Keratinocyte (primary cell): ENCODE data around the gene ACAP3. TPM values are rescaled to one million over a fixed set of nuclear protein-coding genes. Genes with fewer than 3 reads are reported as not detected.

ENCODE experiments used
- DNase-seq: peaks from one replicate; pipeline ENCODE4 v3.0.0-alpha.2; 2011; ENCODE audit warnings: low read depth, missing footprints, low spot score
- FAIRE-seq: peaks from 2 replicates; lab custom pipeline; 2011; peaks lifted over from hg19 to GRCh38; lab: Jason Lieb, UNC
- H2AFZ ChIP-seq: 2 replicates; pipeline ENCODE4 v1.6.0; 2012; ENCODE audit warnings: low read length, control low read depth, inconsistent platforms; ENCODE audit not compliant: control insufficient read depth
- H3K27ac ChIP-seq: 2 replicates; pipeline ENCODE4 v1.5.1; 2011; ENCODE audit warnings: low read length; ENCODE audit not compliant: control insufficient read depth, insufficient read depth
- H3K27me3 ChIP-seq: 3 replicates; pipeline ENCODE4 v1.6.0; 2011; ENCODE audit warnings: low read length; ENCODE audit not compliant: control insufficient read depth, insufficient read depth; ENCODE audit errors: extremely low read depth
- H3K36me3 ChIP-seq, 2 experiments: 2 replicates in 1 of 2; 3 replicates in 1 of 2; pipeline ENCODE4 v1.5.1; 2011; ENCODE audit warnings: low read length in 2 of 2, mild to moderate bottlenecking in 1 of 2; ENCODE audit not compliant: control insufficient read depth in 2 of 2, insufficient read depth in 2 of 2; ENCODE audit errors: extremely low read depth in 1 of 2
- H3K4me1 ChIP-seq: 3 replicates; pipeline ENCODE4 v1.5.1; 2011; ENCODE audit warnings: low read length; ENCODE audit not compliant: control insufficient read depth, insufficient read depth; ENCODE audit errors: extremely low read depth
- H3K4me2 ChIP-seq: 3 replicates; pipeline ENCODE4 v1.6.0; 2011; ENCODE audit warnings: low read depth, low read length; ENCODE audit not compliant: control insufficient read depth, insufficient read depth; ENCODE audit errors: extremely low read depth
- H3K4me3 ChIP-seq, 3 experiments: fragments of 200-600 bp in 1 of 3; sonication (generic) in 1 of 3; 2 replicates in 2 of 3; 3 replicates in 1 of 3; pipeline ENCODE4 v1.5.1; 2011 to 2016; ENCODE audit warnings: low read length in 3 of 3, mild to moderate bottlenecking in 3 of 3, control low read depth in 2 of 3, inconsistent platforms in 1 of 3, low read depth in 1 of 3, mixed read lengths in 1 of 3, mixed run types in 1 of 3, moderate library complexity in 1 of 3; ENCODE audit not compliant: control insufficient read depth in 2 of 3, insufficient read depth in 2 of 3; ENCODE audit errors: extremely low read depth in 1 of 3
- H3K79me2 ChIP-seq: 2 replicates; pipeline ENCODE4 v1.6.0; 2012; ENCODE audit warnings: low read length; ENCODE audit not compliant: control insufficient read depth, insufficient read depth
- H3K9ac ChIP-seq: 3 replicates; pipeline ENCODE4 v1.6.0; 2011; ENCODE audit warnings: low read length; ENCODE audit not compliant: control insufficient read depth, insufficient read depth; ENCODE audit errors: extremely low read depth
- H3K9me1 ChIP-seq: 3 replicates; pipeline ENCODE4 v1.6.0; 2011; ENCODE audit warnings: low read length; ENCODE audit not compliant: control insufficient read depth, insufficient read depth; ENCODE audit errors: extremely low read depth
- H3K9me3 ChIP-seq: 2 replicates; pipeline ENCODE4 v1.5.1; 2012; ENCODE audit warnings: low read depth, low read length; ENCODE audit not compliant: control insufficient read depth
- H4K20me1 ChIP-seq: 3 replicates; pipeline ENCODE4 v1.6.0; 2011; ENCODE audit warnings: low read length; ENCODE audit not compliant: control insufficient read depth, insufficient read depth; ENCODE audit errors: extremely low read depth
- CTCF ChIP-seq, 3 experiments: IDR thresholded peaks in 1 of 3; conservative IDR thresholded peaks in 1 of 3; optimal IDR thresholded peaks in 1 of 3; 2 replicates in 2 of 3; 3 replicates in 1 of 3; pipeline versions ENCODE3 to v1.5.1; 2011; ENCODE audit warnings: low read length in 3 of 3, mild to moderate bottlenecking in 3 of 3, moderate library complexity in 2 of 3, control low read depth in 1 of 3, inconsistent platforms in 1 of 3; ENCODE audit not compliant: insufficient read depth in 2 of 3; ENCODE audit errors: extremely low read depth in 1 of 3
- EZH2 ChIP-seq: IDR thresholded peaks from one replicate; pipeline ENCODE4 v1.6.1; 2012; ENCODE audit warnings: inconsistent platforms, mild to moderate bottlenecking, low read length, moderate library complexity
- dilution Hi-C: fragments of 300-500 bp; cut with MboI; formaldehyde crosslinking; loops from one replicate; pipeline ENCODE4 v1.7.0; 2020; ENCODE audit warnings: low sequenced_read_pairs; ENCODE audit not compliant: extremely low pct_ligation_motif_present
- polyA plus RNA-seq, 5 experiments: library from polyadenylated mRNA; depleted of rRNA in 3 of 5; stranded (reverse) in 3 of 5; stranded (forward) in 1 of 5; unstranded in 1 of 5; fragments of >200 nt; gene quantifications; 1 replicate in 1 of 5; 2 replicates in 3 of 5; 3 replicates in 1 of 5; pipeline versions ENCODE4 v1.2.1 to v1.2.3, GENCODE V29; 2011 to 2012; ENCODE audit warnings: missing spikeins in 2 of 5, low read depth in 1 of 5, low replicate concordance in 1 of 5

The ACAP3 gene
- polyA plus RNA-seq, 1 donor (not counting 4 experiments of a cell fraction or from before 2014, with no cell fraction given) = 17.4 TPM

DNA sequence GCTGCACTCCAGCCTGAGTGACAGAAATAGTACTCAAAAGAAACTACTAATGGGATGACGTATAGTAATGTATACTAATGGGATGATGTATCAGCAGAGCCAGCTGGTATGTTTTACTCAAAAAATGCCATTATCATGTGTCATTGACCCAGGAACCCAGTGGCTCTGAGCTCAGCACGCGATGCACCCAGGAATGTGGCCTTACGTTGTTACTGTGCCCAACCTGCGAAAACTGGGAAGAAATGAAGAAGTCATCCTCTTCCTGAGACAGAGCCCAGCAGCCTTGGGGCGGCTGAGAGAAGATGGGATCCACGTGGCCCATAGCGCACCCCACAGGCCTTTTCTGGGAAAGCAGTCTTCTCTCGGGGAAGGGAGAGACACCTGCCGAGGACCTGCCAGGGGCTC is 42.9 kb downstream of the ACAP3 start:
- H2AFZ ChIP-seq = no peak overlapping the region
- dilution Hi-C loops = no loop called here
- no peaks in the 10 kb centered on the region for H3K27me3 ChIP-seq
- peaks cover 36 to 39% of the 10 kb centered on the region in 2 experiments for H3K36me3 ChIP-seq
- H3K27ac ChIP-seq = peak overlapping the region; percentile 67
- FAIRE-seq = peak; percentile 52
- no peak overlapping the region for H3K4me3 ChIP-seq
- H3K4me2 ChIP-seq = no peak overlapping the region
- H3K9ac ChIP-seq = no peak overlapping the region
- peaks cover 37% of the 10 kb centered on the region for H3K79me2 ChIP-seq
- peaks cover 13% of the 10 kb centered on the region for H4K20me1 ChIP-seq
- peaks cover 9% of the 10 kb centered on the region for H3K4me1 ChIP-seq
- H3K9me1 ChIP-seq = no peaks in the 10 kb centered on the region
- TF ChIP-seq CTCF (optimal IDR thresholded peaks at IDR 0.05 in 1 of 3, IDR thresholded peaks at IDR 0.05 in 1 of 3, conservative IDR thresholded peaks at IDR 0.05 in 1 of 3; ENCODE audit: extremely low read depth in 1 of 3, insufficient read depth in 2 of 3, low read length in 3 of 3) = peak; percentile 57 to 58 (median 57)
- no peak for TF ChIP-seq EZH2
- peak; percentile 95 for DNase-seq
- no peaks in the 10 kb centered on the region for H3K9me3 ChIP-seq

GRCh38 chr1:1264026-1264425 is 43.7 kb downstream of the ACAP3 start:
- H3K4me1 ChIP-seq = peaks cover 11% of the 10 kb centered on the region
- no peaks in the 10 kb centered on the region for H3K27me3 ChIP-seq
- TF ChIP-seq CTCF (optimal IDR thresholded peaks at IDR 0.05 in 1 of 3, IDR thresholded peaks at IDR 0.05 in 1 of 3, conservative IDR thresholded peaks at IDR 0.05 in 1 of 3; ENCODE audit: extremely low read depth in 1 of 3, insufficient read depth in 2 of 3, low read length in 3 of 3) (no peak), EZH2 (no peak)
- no peak overlapping the region for H2AFZ ChIP-seq
- peaks cover 39 to 40% of the 10 kb centered on the region in 2 experiments for H3K36me3 ChIP-seq
- H3K27ac ChIP-seq = peak overlapping the region; percentile 20
- H3K79me2 ChIP-seq = peaks cover 34% of the 10 kb centered on the region
- H3K4me3 ChIP-seq = no peak overlapping the region
- no peak overlapping the region for H3K4me2 ChIP-seq
- FAIRE-seq (no peak), DNase-seq (no peak)
- peaks cover 15% of the 10 kb centered on the region for H4K20me1 ChIP-seq
- H3K9me1 ChIP-seq = no peaks in the 10 kb centered on the region
- H3K9me3 ChIP-seq = no peaks in the 10 kb centered on the region
- H3K9ac ChIP-seq = peak overlapping the region; percentile 22
- dilution Hi-C loops = no loop called here
